Glomerular visceral epithelial cell (primary cell): Measurements from ENCODE around the gene SERPINA5.
A peak's percentile ranks its signal among the peaks of the same experiment; 100 is the strongest.

ENCODE experiments used
- DNase-seq: peaks from one replicate; pipeline ENCODE4 v3.0.0-alpha.2; 2016; ENCODE audit errors: extremely low spot score

SERPINA5 gene, protein sequence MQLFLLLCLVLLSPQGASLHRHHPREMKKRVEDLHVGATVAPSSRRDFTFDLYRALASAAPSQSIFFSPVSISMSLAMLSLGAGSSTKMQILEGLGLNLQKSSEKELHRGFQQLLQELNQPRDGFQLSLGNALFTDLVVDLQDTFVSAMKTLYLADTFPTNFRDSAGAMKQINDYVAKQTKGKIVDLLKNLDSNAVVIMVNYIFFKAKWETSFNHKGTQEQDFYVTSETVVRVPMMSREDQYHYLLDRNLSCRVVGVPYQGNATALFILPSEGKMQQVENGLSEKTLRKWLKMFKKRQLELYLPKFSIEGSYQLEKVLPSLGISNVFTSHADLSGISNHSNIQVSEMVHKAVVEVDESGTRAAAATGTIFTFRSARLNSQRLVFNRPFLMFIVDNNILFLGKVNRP

DNA sequence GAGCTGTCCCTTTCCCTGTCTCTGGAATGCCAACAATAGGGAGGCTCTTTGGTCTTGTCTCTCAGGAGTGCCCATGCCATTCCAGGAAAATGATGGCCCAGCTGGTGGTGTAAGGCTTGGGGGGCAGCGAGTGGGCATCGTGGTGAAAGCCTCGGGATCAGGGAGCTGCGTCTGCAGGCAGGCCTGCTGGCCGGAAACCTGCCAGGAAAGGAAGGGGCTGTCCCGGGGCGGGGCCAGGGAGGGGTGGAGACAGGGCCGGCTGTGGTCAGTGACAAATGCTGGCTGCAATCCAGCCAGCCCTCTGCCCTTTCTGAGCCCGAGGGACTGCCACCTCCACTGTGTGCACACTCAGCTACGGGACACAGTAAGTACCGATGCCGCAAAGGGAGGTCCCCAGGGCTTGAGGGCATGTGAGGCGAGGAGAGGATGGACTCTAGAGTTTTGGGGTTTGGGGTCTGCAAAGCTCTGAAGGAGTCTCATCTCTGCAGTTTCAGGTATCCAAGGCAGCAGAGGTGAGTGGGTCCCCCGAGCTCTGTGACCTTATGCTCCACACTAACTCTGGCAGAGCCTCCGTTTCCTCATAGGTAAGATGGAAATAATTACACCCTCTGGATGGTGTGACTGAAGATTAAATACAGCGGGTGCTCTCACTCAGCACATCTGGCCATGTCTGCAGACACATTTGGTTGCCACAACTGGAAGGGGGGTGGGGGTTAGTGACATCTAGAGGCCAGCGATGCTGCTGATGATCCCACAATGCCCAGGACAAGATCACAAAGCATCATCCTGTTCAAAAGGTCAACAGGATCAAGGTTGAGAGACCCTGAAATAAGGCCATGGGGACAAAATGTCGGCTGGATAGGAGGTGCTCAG lies at the start of gene SERPINA5:
TSS of gene SERPINA5 (plus strand) at position 300 of the 873 bp plus-strand sequence. CDS start 5,937 bp downstream, outside the sequence.
- DNase-seq: peak; percentile 38

DNA sequence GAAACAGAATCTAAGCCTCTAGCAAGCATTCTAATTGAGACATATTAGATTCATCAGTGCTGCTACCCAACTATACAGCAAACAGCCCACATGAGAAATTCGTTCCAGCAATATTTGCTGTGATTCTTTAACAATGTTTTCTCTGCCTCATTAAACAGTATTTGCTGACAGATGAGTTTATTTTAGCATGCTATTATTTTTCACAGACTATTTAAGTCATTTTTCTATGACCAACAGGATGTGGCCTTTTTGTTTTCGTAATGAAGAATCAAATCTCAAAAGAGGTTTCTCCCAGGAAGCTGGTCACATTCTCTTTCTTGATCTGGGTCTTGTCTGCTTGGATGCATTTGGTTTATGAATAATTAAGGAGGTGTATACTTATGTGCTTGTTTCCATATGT lies 48.8 kb upstream of the SERPINA5 start:
- DNase-seq: no peak

DNA sequence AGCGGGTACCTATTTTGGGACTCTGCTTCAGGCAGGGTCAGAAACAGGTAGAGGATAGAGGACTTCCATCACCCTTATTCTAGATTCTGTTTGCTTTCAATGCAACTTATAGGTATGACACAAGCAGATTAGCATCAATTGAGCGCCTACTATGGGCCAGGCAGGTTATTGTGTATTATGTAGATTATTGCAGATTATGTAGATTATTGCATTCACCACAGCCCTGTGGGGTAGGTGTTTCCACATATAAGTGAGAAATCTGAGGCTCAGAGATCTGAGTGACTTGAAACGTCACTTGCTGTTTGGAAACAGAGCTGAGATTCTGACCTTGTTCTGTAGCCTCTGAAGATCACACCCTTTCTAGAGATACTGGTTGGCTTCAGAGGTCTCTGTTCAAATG lies 45.7 kb upstream of the SERPINA5 start:
- DNase-seq: no peak

DNA sequence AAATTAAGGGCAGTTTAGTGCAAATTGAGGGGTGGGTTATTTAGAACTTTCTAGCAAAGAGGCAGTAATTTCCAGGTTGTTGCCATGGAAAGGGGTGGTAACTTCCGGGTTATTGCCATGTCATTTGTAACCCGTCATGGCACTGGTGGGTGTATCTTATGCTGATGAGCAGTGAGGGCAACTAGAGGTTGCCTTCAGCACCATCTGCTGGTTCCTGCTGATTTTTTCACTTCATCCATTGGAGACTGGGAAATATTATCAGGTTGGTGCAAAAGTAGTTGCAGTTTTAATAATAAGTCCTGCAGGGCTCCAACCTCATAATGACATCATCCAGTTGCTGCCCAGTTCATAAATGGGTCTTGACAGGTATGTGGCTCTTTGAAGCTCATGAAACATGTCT lies 44.4 kb upstream of the SERPINA5 start:
- peak; percentile 5 for DNase-seq

DNA sequence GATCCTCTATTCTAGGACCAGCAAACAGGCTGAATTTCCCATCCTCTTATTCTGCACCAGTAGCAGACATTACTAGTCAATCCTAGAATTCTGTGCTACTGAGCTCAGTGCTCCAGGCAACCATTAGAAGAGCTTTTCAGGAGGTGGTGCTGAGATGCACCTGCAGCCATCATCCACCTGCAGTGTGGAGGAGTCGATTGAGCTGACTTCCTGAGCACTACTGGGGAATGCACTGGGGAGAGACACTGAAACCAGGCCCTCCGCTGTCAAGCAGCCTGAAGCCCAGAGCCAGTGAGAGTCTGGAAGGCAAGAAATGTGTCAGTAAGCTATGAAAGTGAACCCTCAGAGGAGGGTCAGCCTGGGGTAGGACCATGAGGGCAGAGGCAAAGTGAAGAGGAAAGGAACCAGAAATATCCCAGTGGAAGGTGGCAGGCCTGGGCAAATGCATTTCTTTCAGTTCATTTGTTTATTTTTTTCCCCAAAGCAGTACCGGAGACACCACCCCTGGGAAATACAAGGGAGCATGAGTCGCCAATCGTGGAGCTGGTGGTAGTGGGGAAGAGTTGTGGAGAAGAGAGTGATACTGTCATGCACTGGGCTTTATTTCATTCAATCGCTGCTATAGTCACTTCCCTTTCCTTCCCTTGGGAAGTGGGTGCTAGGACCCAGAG lies 43.0 kb upstream of the SERPINA5 start:
- no peak for DNase-seq

DNA sequence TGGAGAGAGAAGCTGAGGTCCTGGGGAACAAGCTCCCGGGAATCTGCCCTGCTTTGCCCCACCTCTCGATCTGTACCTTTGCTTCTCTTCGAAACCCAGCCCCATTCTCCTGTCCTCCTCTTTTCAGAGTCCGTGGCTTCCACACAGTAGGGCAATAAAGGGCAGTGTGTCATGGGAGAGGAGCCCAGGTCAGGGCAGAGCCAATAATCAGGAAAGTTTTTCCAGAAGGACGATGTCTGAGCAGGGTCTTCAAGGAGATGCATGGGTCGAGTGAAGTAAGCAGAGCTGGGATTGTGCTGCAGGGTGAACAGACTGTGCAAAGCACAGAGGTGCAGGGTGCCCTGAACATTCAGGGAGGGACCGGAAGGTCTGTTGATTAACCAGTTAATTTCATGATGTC lies 42.0 kb upstream of the SERPINA5 start:
- DNase-seq: no peak

DNA sequence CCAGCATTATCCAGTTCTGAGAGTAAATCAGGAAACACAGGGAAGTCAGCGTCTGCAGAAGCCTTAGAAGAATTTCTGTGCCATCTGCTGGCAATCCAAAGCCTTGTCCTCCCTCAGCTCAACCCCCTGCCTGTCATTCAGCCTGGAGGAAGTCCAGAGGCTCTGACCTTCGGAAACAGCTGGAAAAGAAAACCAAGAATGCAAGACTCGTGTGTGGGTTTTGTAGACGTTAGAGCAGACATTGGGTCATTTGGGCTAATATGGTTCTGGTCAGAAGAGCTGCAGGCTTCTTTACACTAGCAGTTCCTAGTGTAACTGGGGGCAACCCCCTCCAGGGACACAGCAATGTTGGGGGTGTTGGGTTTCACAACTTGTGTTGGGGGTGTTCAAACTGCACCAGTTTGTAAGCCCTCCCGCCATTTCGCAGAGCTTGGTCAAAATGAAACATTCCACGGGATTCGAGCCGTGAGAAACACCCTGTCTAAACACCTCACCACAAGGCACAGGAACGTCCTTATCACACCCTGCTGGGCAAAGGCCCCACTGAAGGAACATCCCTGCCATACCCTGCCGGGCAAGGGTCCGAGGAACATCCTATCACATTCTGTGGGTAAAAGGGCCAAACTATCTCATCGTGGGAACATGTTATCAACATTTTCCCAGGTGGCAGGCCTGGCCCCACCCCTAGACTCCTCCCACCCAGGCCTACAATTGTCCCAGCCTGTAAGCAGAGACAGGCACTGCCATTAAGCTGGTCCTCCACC lies 41.0 kb upstream of the SERPINA5 start:
- no peak for DNase-seq

DNA sequence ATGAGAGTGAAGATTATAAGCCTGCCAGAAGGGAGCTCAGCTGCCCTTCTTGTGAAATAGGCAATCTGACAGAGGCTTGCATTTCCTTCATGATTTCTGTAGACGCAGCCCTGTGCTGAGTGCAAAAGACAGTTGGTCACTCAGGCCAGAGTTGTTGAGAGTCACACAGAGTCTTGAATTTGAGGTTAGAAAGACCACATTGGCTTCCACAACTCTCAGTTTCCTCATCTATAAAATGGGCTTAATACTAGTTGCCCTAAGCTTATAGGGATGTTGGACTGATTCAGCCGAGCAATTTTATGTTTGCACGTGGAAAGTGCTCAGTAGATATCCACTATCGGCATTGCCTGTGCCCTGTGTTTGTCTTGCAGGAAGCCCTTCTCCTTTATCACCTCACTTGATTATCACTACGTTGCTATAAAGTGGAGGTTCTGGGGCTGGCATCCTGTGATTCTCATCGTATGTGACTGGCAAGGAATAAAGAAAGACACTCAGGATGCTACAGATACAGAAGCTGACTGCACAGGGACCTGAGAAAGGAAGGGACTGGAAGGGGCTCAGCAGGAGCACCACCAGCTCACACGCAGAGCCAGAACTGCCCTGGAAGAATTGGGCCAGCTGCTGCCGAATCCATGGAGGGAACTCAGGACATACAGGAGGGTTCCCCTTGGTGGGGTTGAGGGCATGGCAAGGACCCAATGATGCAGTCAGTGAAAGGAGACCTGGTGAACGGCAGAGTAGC lies 39.8 kb upstream of the SERPINA5 start:
- DNase-seq: no peak

DNA sequence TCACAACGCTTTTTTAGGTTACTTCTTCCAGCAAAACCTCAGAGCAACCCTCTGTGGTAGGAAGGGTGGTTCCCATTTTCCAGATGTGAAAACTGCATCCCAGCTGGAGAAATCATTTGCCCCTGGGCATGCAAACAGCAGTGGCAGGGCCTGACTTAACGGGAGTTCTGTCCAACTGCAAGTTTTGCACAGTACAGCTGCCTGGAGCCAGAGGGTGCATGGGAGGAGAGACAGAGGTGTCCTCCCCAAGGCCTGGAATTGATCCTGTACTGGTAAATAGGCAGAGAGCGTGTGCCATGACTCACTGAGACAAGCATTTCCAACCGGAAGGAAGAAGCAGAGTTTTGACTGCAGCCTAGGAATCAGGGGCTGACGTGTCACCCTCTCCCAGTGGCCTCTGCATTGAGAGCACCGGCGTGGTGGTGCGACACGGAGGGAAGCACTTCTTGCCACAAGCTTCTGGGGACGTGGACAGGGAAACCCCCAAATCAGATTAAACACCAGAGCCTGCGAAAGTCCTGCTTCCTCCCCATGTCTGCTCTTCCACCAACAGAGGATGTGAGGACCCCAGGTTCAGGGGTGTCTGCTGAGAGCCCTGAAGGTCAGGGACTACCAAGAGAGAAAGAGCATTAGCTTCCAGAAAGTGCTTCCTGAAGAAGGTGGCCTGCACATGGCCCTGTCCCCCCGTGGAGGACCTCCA lies 39.0 kb upstream of the SERPINA5 start:
- DNase-seq: no peak

DNA sequence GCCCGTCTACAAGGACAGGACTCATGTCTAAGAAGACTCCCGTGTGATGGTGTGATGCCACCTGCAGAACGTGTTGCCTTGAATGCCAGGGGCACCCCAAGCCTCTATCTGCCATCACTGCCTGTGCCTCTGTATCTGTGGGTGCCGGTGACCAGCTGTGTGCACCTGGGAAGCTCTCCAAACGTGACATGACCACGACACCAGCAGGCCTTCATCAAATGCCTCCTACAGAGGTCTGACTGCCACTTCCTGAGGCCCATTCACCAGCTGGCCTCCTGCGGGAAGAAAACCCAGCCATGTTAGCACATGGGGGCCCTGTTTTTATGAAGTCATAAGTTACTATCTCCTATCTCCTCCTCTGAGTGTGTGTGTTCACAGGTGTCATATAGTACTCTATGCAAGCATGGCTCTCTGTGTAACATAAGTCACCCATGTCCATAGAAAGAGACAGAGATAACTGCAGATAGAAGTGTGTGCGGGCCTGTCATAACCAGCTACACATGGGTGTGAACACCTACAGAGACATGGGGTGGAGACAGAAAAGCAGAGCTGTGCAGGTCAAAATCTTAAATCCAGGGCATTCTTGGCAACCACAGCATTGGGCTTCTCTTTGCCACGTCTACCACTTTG lies 38.3 kb upstream of the SERPINA5 start:
- DNase-seq: no peak

DNA sequence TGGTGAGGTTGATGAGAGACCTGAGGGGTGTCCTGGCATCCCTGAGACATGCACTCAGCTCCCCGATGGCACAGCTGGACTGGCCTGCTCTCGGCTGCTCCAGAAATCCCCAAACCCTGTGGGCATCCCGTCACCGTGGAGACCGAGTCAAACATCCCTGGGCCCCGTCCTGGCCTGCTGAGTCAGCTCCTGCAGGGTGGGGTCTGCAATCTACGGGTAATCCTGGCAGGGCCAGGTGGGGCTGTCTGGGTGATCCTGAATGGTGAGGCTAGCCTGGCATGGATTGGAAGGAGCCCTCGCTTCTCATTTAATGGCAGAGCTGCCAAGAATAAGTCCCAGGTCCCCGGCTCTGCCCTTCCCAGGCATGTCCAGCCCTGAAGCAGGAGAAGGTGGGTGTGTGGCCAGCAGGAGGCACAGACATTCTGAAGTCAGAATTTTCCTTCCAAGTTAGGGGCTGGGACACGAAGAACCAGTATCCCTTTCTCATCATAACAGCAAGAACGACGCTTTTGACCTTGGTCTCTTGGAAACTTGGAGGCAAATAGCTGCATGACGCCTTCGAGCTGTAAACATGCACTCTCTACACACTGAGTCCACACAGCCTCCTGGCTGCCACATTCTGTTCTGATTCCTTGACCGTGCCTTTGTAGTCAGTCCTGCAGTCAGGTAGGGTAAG lies 37.6 kb upstream of the SERPINA5 start:
- no peak for DNase-seq

DNA sequence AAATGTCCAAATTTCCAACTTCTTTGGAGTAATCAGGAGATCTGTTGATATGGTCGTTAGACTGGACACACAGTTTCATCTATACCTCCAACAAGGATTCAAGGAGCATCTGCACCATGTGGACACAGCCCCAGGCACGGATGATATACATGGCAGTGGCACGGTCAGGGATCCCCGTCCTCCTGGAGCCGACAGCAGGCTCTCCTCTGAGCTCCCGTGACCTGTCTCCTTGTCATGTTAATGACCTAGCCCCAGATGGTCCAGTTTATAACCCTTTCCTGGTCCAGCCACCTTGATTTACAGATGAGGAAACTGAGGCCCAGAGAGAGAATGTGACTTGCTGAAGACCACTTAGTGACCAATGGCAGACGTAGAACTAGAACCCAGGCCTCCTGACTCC lies 36.5 kb upstream of the SERPINA5 start:
- DNase-seq: no peak

DNA sequence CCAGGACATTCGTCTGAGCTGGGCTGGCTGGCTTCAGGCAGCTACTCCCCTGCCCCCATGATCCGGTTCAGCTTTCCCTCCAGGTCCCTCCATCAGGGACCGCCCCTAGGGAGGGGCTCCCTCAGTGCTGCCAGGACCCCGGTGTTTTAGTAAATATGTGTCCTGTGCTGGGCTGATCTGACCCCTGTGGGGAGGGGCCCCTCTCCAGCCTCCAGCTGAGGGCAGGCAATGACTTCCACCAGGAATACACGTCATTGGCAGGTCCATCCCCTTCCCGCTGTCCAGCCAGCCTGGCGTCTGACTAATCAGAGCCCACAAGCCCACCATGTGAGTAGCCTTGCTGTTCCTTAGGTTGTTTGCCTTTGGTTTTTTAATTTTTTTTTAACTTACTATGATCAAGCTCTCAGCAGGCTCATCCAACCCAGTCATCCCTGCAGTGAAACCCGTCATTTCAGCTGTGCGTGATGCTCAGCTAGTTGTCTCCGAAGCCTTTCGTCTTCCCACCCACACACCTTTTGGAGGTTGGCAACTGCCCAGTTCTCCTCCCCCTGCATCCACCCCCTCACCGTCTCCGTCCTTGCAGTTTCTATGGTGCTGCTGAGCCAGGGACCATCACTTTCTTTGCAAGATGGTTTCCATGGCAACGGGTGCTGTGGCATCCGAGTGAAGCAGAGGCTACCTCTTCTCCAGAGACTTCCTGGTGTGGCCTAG lies 35.9 kb upstream of the SERPINA5 start:
- no peak for DNase-seq

DNA sequence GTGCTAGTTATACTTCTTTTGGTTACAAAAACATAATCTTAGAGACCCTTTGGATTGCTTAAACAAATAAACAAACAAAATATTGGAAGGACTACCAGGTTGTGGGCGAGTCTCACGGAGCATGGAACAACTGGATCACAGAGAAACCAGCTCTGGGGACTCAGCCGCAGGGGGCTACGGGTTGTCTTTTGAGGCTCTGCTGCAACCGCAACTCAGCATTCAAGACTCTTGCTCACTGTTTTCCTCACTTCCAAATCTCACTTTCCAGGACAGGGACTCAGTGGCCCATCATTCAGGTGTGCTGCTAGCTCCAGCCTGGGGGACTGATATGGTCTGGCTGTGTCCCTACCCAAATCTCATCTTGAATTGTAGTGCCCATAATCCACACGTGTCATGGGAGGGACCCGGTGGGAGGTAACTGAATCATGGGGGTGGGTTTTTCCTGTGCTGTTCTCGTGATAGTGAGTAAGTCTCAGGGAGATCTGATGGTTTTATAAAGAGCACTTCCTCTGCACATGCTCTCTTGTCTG lies 34.0 kb upstream of the SERPINA5 start:
- no peak for DNase-seq

DNA sequence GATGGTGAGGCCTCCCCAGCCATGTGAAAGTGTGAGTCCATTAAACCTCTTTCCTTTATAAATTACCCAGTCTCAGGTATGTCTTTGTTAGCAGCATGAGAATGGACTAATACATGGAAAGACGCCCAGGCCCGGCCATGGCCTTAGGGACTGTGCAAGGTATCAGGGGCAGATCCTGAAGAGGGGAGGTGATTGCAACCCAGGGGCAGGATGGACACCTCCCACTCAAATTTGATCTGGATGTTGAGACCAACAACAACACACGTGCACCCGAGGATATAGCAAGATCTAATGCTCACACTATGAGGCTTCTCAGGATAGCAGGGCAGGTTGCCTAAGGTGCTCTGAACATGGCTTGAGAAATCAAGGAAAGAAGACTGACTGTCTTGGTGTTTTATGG lies 33.5 kb upstream of the SERPINA5 start:
- DNase-seq: no peak

DNA sequence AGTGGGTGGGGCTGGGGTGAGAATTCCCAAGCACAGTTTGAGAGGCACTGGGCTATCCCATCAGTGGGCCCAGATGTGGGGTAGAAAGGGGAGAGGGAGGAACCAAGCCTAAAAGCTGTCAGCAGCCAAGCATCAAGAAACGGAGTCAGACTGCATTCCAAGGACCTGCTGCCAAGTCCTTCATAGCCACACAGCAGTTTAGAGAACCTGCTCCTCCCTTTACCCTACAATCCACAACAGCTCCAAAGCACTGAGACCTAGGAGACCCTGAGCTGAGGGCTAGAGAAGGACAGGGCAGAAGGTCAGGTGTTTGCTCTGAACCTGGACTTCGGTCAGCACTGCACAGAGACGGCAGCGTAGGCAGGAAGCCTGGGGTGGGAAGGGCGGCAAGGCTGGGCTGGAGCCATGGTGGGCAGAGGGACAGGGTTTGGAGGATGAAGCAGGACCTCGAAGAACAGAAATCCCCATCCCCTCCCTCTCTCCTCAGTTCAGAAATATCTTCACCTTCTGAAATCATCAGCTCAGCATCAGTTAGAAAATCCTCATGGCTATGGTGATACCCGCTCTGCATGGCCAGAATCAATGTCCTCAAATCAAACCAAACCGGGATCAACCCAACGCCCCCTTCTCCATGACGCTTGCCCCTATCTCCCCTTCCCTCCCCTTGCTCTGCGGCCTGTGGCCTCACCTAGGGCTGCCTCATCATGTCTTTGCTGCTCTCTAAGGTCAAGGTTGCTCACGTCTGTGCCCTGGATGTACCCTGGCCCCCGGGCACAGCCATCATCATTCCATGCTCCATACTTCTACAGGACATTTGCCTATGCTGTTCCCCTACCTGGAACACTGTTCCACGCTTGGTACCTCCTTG lies 32.9 kb upstream of the SERPINA5 start:
- no peak for DNase-seq
